GM13977 (cell line): Measurements from ENCODE around the gene KCNH4.

ENCODE experiments used
- DNase-seq: peaks from one replicate; pipeline ENCODE4 v3.0.0; 2012; ENCODE audit warnings: low spot score
- CTCF ChIP-seq: IDR thresholded peaks from 2 replicates; pipeline ENCODE4 v1.5.1; 2012; ENCODE audit warnings: mild to moderate bottlenecking, control low read depth; ENCODE audit not compliant: insufficient read depth; ENCODE audit errors: extremely low read depth, missing control alignments
- in situ Hi-C: fragments of 300-500 bp; cut with MboI; formaldehyde crosslinking; loops from one replicate; pipeline ENCODE4 v1.12.0; 2022; ENCODE audit warnings: low sequenced_read_pairs, low pct_unique_long_range_greater_than_20kb, mixed read lengths, inconsistent platforms; ENCODE audit not compliant: unreplicated experiment

The KCNH4 gene

GRCh38 chr17:42125565-42125964 is 55.4 kb downstream of the KCNH4 start:
- in situ Hi-C loops, result no loop called here
- DNase-seq, result no peak
- TF ChIP-seq CTCF, result no peak

DNA sequence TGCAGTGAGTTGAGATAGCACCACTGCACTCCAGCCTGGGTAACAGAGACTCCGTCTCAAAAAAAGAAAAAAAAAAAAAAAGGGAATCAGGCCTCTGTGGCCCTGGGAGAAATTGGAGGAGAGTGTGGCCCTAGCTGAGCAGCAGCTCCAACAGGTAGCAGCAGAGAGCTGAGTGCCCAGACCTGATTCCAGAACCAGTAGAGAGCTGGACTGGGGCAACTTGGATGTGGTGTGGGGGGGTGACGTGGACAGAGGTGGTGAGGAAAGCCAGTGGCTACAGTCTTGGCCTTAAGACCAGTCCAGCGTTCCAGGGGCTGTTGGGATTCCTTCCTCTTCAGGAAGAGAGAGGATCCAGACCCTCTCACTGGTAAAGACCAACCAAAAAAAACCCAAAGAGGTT is 56.7 kb downstream of the KCNH4 start:
- in situ Hi-C loops, result loop anchor here (25.0 kb wide), 1 partner anchor 387 kb away; the partner anchor contains the start of gene HAP1
- no peak for DNase-seq
- TF ChIP-seq CTCF, result peak; percentile 6

DNA sequence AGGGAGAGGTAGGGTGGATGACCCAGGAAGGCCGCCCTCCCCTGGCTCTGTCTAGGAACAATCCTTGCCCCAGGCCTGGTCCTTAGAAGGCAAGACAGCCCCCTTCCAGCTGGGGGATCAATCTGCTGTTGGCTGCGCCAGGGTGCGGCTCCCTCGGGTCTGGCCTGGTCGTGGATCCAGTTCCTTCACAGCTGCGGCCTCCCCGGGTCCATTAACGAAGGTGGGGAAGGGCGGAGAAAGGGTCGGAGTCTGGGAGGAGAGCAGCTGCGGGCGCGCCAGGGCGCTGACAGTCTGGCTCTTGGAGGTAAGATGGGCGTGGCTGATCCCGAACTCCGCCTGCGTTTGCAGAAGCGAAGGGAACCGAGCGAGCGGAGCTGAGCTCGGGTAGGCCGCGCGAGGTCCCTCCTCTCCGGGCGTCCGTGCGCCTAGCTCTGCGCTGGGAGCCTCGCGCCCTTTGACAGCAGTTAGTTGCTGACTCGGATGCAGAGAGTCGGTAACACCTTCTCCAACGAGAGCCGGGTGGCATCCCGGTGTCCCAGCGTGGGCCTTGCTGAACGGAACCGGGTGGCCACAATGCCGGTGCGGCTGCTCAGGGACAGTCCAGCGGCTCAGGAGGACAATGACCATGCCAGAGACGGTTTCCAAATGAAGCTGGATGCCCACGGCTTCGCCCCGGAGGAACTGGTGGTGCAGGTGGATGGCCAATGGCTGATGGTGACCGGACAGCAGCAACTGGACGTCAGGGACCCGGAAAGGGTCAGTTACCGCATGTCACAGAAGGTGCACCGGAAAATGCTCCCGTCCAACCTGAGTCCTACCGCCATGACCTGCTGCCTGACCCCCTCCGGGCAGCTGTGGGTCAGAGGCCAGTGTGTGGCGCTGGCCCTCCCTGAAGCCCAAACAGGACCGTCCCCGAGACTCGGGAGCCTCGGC is 58.3 kb downstream of the KCNH4 start, which contains the start of gene HSPB9:
Gene HSPB9 (plus strand): TSS at position 434 of the 933 bp plus-strand sequence. CDS start 47 bp downstream, at position 481.
- TF ChIP-seq CTCF, result no peak
- in situ Hi-C loops, result loop anchor here (25.0 kb wide), 1 partner anchor 385 kb away; the partner anchor contains the start of gene HAP1
- no peak for DNase-seq

- DNase-seq, result peak; percentile 97
- in situ Hi-C loops, result loop anchor here (25.0 kb wide), 1 partner anchor 384 kb away; the partner anchor contains the start of gene HAP1
- TF ChIP-seq CTCF, result no peak
These were observed 59.9 kb downstream of the KCNH4 start, which contains the start of gene KAT2A for GRCh38 chr17:42120770-42121769. Gene KAT2A (minus strand): TSS chr17:42121367. CDS start chr17:42121304, 63 bp downstream.

DNA sequence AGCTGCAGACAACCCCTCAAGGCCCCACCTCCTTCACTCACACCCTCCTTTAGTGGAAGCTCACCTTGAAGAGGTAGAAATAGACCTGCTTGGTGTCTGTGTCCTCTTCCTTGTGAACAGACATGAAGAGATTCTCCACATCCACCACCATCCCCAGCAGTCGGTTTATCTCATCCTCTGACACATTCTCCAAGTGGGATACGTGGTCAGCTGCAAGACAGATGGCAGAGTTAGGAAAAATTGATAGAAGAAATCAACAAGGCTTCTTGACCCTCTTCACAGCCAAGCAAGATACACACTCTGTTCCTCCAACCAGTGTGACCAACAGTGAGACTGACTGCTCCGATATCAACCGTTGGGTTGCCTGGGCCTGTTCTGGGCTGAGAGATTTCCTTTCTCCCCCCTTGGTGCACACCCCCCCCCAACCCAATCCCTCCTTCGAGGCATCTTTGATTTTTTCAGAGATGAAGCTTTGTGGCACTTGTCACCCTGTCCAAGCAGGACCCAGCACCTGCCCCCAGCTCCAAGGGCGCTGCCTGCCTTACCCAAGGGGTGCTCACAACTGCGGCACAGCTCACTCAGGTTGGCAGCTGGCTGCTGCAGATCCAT is 60.7 kb downstream of the KCNH4 start:
- in situ Hi-C loops, result loop anchor here (25.0 kb wide), 1 partner anchor 383 kb away; the partner anchor contains the start of gene HAP1
- no peak for DNase-seq
- TF ChIP-seq CTCF, result no peak

DNA sequence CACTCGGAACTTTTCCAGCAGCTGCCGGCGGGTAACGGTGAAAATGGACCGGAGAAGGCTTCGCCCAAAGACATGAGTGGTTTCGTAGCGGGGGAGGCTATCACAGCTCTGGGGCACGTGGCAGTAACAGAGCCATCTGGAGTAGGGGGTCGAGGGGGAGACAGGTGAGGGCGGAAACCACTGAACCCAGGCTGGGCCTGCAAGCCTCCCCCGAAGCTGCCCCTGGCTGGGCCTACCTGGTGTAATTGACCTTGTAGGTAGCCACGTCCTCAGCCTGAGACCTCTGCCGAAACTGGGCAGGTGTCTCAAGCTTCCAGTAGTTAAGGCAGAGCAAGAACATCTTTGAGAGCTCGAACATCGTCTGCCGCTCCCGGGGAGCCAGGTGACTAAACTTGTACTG is 61.6 kb downstream of the KCNH4 start:
- in situ Hi-C loops, result loop anchor here (10.0 to 25.0 kb wide), 2 partner anchors 94 to 382 kb away; partner anchors contain the start of genes HAP1 and NKIRAS2
- no peak for DNase-seq
- no peak for TF ChIP-seq CTCF
